ENCODE measurements around the gene EMID1. TPM values are rescaled to one million over a fixed set of nuclear protein-coding genes. Genes with fewer than 3 reads are reported as not detected.

Gene EMID1
- total RNA-seq, 2 experiments from 2014 or later: not detected

- POLR2A ChIA-PET: interaction anchor here (1.3 kb wide), 1 partner anchor 66 kb away, joined by 4 read pairs; the partner anchor contains the start of genes EWSR1 and RHBDD3
- H3K9me3 ChIP-seq (ENCODE audit: control insufficient read depth in 1 of 2, insufficient read depth in 1 of 2, low read length in 2 of 2): no peaks in the 10 kb centered on the region
- peak in 11 of 14 experiments; percentile 9 to 51 (median 37) for DNase-seq
- Mint-ChIP-seq H3K4me3 (peak overlapping the region; percentile 67), H3K4me1 (ENCODE audit: low read depth) (peaks cover 13% of the 10 kb centered on the region), H3K27ac (peak overlapping the region; percentile 55), H3K27me3 (peaks cover 42% of the 10 kb centered on the region), H3K9me3 (no peaks in the 10 kb centered on the region), H3K36me3 (ENCODE audit: low read depth) (no peaks in the 10 kb centered on the region)
- CTCF ChIA-PET: interaction anchor here (1.6 kb wide), 1 partner anchor 43 kb away, joined by 7 read pairs; no protein-coding TSS in a partner anchor
- peaks cover 28% of the 10 kb centered on the region for H3K4me1 ChIP-seq (ENCODE audit: insufficient read depth, low read length)
- no peak overlapping the region for H3K4me3 ChIP-seq (ENCODE audit: low read length)
- TF ChIP-seq, protein P1, sequence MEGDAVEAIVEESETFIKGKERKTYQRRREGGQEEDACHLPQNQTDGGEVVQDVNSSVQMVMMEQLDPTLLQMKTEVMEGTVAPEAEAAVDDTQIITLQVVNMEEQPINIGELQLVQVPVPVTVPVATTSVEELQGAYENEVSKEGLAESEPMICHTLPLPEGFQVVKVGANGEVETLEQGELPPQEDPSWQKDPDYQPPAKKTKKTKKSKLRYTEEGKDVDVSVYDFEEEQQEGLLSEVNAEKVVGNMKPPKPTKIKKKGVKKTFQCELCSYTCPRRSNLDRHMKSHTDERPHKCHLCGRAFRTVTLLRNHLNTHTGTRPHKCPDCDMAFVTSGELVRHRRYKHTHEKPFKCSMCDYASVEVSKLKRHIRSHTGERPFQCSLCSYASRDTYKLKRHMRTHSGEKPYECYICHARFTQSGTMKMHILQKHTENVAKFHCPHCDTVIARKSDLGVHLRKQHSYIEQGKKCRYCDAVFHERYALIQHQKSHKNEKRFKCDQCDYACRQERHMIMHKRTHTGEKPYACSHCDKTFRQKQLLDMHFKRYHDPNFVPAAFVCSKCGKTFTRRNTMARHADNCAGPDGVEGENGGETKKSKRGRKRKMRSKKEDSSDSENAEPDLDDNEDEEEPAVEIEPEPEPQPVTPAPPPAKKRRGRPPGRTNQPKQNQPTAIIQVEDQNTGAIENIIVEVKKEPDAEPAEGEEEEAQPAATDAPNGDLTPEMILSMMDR (IDR thresholded peaks at IDR 0.05): no peak
- ATAC-seq (ENCODE audit: poor library complexity): peak; percentile 69
- no peak overlapping the region for H3K27ac ChIP-seq (ENCODE audit: low read depth in 1 of 2, low read length in 2 of 2)
- H3K36me3 ChIP-seq (ENCODE audit: insufficient read depth, low read length): no peaks in the 10 kb centered on the region
- peaks cover 22 to 36% of the 10 kb centered on the region in 2 experiments for H3K27me3 ChIP-seq (ENCODE audit: control insufficient read depth in 1 of 2, insufficient read depth in 2 of 2, low read length in 2 of 2)
- intact Hi-C loops (cut with DNase I, micrococcal nuclease): no loop called here
Observed at GRCh38 chr22:29202212-29203192, 3.2 kb upstream of the EMID1 start.

DNA sequence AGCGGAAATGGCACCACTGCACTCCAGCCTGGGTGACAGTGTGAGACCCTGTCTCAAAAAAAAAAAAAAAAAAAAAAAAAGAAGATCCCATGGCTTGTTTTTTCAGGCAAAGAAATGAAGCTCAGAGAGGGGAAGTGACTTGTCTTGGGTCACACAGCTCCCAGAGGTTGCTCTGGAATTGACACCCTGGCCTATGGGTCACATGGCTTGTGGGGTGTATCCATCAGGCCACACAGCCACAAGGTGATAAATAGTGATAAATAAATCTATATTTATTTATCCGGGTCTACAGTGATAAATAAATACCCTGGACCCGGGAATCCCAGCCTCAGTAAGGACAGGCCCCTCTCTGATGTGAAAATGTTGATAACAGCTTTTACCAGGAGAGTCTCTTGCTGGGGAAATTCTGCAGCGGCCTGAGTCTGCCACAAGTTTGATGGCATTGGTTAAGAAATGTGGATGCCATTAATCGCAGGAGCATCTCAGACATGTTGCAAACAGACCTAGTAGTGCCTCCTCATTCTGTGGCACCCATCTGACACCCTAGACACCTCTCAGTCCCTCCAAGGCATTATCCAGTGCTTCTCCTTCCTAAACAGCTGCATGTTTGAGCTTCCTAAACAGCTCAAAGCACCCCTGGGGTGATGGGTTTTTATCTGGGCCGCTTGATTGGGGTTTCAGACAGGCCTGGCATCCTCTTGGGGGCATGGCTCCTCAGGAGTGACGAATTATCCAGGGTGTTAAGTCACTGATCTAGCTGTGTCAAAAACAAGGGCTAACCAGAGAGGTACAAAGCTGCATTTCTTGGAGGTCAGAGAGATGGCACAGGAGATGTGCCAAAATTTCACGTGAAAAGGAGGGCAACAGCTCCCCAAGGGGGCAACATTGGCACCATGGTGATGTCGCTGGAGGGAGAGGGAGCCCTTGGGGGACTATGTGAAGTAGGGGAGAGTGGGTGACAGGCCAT is 1.9 kb upstream of the EMID1 start:
- H3K27ac Mint-ChIP-seq: no peak overlapping the region
- peaks cover 42% of the 10 kb centered on the region for H3K27me3 Mint-ChIP-seq
- TF ChIP-seq, protein P1 (IDR thresholded peaks at IDR 0.05): no peak
- Histone ChIP-seq H3K4me1 (ENCODE audit: insufficient read depth, low read length) (peaks cover 28% of the 10 kb centered on the region), H3K27me3 (ENCODE audit: control insufficient read depth in 1 of 2, insufficient read depth in 2 of 2, low read length in 2 of 2) (peaks cover 22 to 46% of the 10 kb centered on the region in 2 experiments), H3K9me3 (ENCODE audit: control insufficient read depth in 1 of 2, insufficient read depth in 1 of 2, low read length in 2 of 2) (peaks cover 0 to 3% of the 10 kb centered on the region in 2 experiments), H3K4me3 (ENCODE audit: low read length) (no peak overlapping the region), H3K27ac (ENCODE audit: low read depth in 1 of 2, low read length in 2 of 2) (no peak overlapping the region), H3K36me3 (ENCODE audit: insufficient read depth, low read length) (no peaks in the 10 kb centered on the region)
- peaks cover 13% of the 10 kb centered on the region for H3K4me1 Mint-ChIP-seq (ENCODE audit: low read depth)
- H3K9me3 Mint-ChIP-seq: no peaks in the 10 kb centered on the region
- POLR2A ChIA-PET: interaction anchor here (0.6 to 1.3 kb wide), 2 partner anchors 64 to 280 kb away, joined by 3 to 4 read pairs; partner anchors contain the start of genes EWSR1 and RHBDD3
- intact Hi-C loops (cut with DNase I, micrococcal nuclease): no loop called here
- no peak overlapping the region for H3K4me3 Mint-ChIP-seq
- no peak for DNase-seq
- CTCF ChIA-PET: no interaction called here
- no peak for ATAC-seq (ENCODE audit: poor library complexity)
- H3K36me3 Mint-ChIP-seq (ENCODE audit: low read depth): no peaks in the 10 kb centered on the region

All from CD4-positive, alpha-beta T cell (primary cell).